NB4 (cell line): ENCODE results near the gene BICRAL.
"Not testable (repeated sequence)": the region's sequence is repeated elsewhere in the genome, so short reads cannot be mapped to it uniquely, and the experiment has no call there.

Source experiments
- DNase-seq: peaks from one replicate; pipeline ENCODE4 v3.0.0; 2010; ENCODE audit warnings: low read depth
- H3K4me3 ChIP-seq: one replicate; pipeline ENCODE4 v1.5.1; 2011; ENCODE audit warnings: mild to moderate bottlenecking, low read depth, low read length, moderate library complexity
- MYC ChIP-seq: IDR thresholded peaks from 2 replicates; pipeline ENCODE4 v1.6.1; 2011; ENCODE audit warnings: low read depth, low read length
- POLR2A ChIP-seq: IDR thresholded peaks from 2 replicates; pipeline ENCODE4 v1.6.1; 2011; ENCODE audit warnings: mild to moderate bottlenecking; ENCODE audit not compliant: insufficient read length; ENCODE audit errors: extremely low read depth
- TF ChIP-seq, protein P1 (sequence below): IDR thresholded peaks from 2 replicates; pipeline ENCODE4 v1.6.1; 2011; ENCODE audit warnings: low read depth, low read length
- TF ChIP-seq, protein P2 (sequence below): IDR thresholded peaks from one replicate; pipeline ENCODE4 v1.5.1; 2012; ENCODE audit warnings: low read depth, low read length

Gene BICRAL, protein sequence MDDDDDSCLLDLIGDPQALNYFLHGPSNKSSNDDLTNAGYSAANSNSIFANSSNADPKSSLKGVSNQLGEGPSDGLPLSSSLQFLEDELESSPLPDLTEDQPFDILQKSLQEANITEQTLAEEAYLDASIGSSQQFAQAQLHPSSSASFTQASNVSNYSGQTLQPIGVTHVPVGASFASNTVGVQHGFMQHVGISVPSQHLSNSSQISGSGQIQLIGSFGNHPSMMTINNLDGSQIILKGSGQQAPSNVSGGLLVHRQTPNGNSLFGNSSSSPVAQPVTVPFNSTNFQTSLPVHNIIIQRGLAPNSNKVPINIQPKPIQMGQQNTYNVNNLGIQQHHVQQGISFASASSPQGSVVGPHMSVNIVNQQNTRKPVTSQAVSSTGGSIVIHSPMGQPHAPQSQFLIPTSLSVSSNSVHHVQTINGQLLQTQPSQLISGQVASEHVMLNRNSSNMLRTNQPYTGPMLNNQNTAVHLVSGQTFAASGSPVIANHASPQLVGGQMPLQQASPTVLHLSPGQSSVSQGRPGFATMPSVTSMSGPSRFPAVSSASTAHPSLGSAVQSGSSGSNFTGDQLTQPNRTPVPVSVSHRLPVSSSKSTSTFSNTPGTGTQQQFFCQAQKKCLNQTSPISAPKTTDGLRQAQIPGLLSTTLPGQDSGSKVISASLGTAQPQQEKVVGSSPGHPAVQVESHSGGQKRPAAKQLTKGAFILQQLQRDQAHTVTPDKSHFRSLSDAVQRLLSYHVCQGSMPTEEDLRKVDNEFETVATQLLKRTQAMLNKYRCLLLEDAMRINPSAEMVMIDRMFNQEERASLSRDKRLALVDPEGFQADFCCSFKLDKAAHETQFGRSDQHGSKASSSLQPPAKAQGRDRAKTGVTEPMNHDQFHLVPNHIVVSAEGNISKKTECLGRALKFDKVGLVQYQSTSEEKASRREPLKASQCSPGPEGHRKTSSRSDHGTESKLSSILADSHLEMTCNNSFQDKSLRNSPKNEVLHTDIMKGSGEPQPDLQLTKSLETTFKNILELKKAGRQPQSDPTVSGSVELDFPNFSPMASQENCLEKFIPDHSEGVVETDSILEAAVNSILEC

DNA sequence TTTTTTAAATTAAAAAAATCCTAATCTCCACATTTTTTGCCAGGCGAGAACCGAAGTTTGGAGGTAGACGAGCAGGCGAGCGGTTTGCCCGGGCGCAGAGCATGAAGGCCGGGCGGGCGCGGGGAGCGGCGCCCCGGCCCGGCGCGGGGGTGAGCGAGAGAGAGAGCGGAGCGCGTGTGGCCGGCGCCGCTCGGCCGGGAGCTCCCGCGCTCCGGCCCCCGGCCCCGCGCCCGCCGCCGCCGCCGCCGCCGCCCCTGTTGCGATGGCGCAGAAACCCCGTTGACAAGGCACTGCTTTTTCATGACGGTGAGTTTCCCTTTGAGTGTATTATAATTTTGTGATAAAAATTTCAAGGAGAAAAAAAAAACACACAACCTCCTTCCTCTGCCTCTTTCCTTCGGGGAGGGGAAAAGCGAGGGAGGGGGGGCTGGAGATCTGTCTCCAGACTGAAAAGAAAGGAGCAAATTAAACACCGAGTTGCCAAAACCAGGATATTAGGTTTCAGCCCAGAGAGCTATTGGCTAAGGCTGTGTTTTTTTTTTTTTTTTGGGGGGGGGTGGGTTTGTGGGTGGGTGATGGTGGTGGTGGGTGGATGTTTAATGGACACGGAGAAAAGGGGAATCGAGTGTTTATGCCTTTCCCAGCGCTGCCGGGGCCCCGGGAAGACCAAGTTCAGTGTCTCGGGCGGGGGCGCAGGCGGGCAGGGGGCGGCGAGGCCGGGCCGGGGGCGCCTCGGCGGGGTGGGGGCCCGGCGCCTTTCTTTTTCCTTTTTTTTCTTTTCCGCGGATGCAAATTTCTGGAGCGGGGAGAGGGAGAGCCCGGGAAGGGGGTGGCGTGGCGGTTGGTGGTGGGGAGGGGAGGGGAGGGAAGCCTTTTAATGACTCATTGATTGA is at the start of gene BICRAL:
TSS of gene BICRAL (plus strand) at position 257 of the 893 bp plus-strand sequence. CDS start 39,971 bp downstream, outside the sequence.
- H3K4me3 ChIP-seq, result peak within 1 kb of the TSS; percentile 85
- TF ChIP-seq POLR2A, result peak; percentile 45
- TF ChIP-seq MYC, result no peak
- DNase-seq, result peak; percentile 83

DNA sequence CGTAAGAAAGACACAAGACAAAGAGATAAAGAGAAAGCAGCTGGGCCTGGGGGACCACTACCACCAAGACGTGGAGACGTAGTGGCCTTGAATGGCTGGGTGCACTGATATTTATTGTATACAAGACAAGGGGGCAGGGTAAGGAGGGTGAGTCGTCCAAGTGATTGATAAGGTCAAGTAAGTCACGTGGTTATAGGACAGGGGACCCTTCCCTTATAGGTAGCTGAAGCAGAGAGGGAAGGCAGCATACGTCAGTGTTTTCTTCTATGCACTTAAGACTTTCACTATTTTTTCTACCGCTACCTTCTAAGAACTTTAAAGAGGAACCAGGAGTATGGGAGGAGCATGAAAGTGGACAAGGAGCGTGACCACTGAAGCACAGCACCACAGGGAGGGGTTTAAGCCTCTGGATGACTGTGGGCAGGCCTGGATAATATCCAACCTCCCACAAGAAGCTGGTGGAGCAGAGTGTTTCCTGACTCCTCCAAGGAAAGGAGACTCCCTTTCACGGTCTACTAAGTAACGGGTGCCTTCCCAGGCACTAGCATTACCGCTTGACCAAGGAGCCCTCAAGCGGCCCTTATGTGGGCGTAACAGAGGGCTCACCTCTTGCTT is 47.9 kb upstream of the BICRAL start:
- not testable (repeated sequence) for H3K4me3 ChIP-seq, DNase-seq

DNA sequence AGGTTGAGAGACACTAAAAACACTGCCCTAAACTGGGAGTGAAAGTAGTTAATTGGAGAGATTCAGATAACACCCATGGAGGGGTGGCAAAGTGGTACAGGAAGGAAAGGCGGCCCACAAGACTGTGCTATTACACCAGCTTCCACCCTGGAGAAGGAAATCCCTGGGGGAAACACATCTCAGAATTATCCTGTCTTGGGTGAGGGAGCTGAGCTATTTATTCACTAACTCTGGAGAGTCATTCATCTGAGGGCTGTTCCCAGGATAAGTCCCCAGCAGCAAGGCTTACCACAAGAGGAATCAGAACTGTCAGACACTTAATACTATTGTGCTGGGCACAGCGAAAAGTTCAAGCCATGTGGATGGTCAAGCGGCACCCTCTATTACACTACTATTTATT is 45.9 kb upstream of the BICRAL start:
- TF ChIP-seq MYC (no peak), POLR2A (no peak)
- TF ChIP-seq, protein P1, sequence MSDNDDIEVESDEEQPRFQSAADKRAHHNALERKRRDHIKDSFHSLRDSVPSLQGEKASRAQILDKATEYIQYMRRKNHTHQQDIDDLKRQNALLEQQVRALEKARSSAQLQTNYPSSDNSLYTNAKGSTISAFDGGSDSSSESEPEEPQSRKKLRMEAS, result no peak
- TF ChIP-seq, protein P2, sequence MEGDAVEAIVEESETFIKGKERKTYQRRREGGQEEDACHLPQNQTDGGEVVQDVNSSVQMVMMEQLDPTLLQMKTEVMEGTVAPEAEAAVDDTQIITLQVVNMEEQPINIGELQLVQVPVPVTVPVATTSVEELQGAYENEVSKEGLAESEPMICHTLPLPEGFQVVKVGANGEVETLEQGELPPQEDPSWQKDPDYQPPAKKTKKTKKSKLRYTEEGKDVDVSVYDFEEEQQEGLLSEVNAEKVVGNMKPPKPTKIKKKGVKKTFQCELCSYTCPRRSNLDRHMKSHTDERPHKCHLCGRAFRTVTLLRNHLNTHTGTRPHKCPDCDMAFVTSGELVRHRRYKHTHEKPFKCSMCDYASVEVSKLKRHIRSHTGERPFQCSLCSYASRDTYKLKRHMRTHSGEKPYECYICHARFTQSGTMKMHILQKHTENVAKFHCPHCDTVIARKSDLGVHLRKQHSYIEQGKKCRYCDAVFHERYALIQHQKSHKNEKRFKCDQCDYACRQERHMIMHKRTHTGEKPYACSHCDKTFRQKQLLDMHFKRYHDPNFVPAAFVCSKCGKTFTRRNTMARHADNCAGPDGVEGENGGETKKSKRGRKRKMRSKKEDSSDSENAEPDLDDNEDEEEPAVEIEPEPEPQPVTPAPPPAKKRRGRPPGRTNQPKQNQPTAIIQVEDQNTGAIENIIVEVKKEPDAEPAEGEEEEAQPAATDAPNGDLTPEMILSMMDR, result no peak
- no peak for DNase-seq

DNA sequence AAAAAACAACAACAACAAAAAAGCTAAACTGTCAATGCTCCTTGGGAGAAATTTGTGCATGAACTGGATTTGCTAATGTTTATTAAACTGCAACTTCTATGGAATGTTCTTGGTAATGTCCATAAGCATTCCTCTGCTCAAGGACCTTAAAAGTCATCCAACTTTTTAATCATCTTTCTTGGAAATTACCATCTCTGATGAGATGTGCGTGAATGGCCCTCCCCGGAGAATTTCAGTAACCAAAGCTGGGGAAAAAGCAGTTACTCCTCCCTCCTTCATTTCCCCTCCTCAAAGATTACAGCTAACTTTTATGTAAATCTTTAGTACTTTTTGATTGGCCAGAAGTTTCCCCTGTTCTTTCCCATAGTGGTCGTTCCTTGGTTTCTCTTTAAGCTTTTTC is 41.1 kb upstream of the BICRAL start:
- no peak overlapping the region for H3K4me3 ChIP-seq
- no peak for DNase-seq
- TF ChIP-seq, protein P1, result no peak
- no peak for TF ChIP-seq POLR2A
- TF ChIP-seq, protein P2, result no peak
- no peak for TF ChIP-seq MYC

More for the DNA sequence above, 45.9 kb upstream of the BICRAL start:
- H3K4me3 ChIP-seq, result no peak overlapping the region

DNA sequence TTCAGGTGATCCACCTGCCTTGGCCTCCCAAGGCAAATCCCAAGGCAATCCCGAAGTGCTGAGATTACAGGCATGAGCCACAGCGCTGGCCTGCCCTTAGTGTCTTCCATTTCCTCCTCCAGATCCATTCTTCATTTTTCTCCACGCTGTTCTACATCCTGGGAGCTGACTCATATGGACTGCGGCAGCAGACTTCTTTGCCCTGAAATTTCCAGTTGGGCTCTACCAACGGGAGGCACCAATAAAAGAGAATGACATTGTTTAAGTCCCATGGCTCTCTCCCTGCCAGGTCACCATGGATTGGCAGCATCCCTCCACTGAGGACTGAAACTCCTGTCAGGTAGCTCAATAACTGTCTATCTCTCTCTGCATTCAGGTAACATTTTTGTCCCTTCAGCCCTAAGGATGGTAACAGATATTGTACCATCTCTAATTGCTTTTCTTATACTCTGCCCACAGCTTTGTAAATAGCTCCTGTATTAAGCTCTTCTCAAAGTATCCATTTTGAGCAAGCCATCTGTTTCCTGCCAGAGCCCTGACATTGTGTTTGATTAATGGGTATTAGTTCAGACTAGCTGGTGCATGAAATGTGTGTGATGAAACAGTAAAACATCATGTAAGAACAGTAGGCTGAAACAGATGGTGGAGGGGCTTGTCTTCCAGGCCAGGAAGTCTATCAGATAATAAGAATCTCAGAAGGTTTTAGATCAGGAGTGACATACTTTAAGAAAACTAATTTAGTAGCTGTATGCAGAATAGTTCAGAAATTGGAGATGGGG is 39.5 kb upstream of the BICRAL start:
- DNase-seq, result peak; percentile 27
- H3K4me3 ChIP-seq, result no peak overlapping the region
- TF ChIP-seq POLR2A, result no peak
- TF ChIP-seq, protein P1, result no peak
- TF ChIP-seq, protein P2, result no peak
- TF ChIP-seq MYC, result no peak
